Coronary artery (tissue), 2 donors: ENCODE results near the gene TAF7L.
A peak's percentile ranks its signal among the peaks of the same experiment; 100 is the strongest.
"Not testable (repeated sequence)": the region's sequence is repeated elsewhere in the genome, so short reads cannot be mapped to it uniquely, and the experiment has no call there.

Experiments
- DNase-seq: peaks from one replicate; pipeline ENCODE4 v3.0.0-alpha.2; 2017; ENCODE audit warnings: low spot score
- H3K27ac ChIP-seq, 2 donors: fragments of 200-600 bp; sonication (generic); one replicate each; pipeline ENCODE4 v1.5.1; 2016 to 2019
- H3K4me3 ChIP-seq: fragments of 200-600 bp; sonication (generic); 2 replicates; pipeline ENCODE4 v1.5.1; 2016; ENCODE audit warnings: mild to moderate bottlenecking, moderate library complexity
- TF ChIP-seq, protein P1 (sequence below): fragments of 200-600 bp; sonication (generic); IDR thresholded peaks from one replicate; pipeline ENCODE4 v1.5.1; 2019; ENCODE audit warnings: antibody characterized with exemption

The TAF7L gene

GRCh38 chrX:101290957-101291603 lies at the start of gene TAF7L:
TSS of gene TAF7L (minus strand) at chrX:101291334. CDS start at chrX:101287543, 3,791 bp downstream.
- Histone ChIP-seq H3K4me3 (peak within 1 kb of the TSS; percentile 54), H3K27ac (no peak within 1 kb of the TSS)
- TF ChIP-seq, protein P1, sequence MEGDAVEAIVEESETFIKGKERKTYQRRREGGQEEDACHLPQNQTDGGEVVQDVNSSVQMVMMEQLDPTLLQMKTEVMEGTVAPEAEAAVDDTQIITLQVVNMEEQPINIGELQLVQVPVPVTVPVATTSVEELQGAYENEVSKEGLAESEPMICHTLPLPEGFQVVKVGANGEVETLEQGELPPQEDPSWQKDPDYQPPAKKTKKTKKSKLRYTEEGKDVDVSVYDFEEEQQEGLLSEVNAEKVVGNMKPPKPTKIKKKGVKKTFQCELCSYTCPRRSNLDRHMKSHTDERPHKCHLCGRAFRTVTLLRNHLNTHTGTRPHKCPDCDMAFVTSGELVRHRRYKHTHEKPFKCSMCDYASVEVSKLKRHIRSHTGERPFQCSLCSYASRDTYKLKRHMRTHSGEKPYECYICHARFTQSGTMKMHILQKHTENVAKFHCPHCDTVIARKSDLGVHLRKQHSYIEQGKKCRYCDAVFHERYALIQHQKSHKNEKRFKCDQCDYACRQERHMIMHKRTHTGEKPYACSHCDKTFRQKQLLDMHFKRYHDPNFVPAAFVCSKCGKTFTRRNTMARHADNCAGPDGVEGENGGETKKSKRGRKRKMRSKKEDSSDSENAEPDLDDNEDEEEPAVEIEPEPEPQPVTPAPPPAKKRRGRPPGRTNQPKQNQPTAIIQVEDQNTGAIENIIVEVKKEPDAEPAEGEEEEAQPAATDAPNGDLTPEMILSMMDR = no peak
- no peak for DNase-seq

DNA sequence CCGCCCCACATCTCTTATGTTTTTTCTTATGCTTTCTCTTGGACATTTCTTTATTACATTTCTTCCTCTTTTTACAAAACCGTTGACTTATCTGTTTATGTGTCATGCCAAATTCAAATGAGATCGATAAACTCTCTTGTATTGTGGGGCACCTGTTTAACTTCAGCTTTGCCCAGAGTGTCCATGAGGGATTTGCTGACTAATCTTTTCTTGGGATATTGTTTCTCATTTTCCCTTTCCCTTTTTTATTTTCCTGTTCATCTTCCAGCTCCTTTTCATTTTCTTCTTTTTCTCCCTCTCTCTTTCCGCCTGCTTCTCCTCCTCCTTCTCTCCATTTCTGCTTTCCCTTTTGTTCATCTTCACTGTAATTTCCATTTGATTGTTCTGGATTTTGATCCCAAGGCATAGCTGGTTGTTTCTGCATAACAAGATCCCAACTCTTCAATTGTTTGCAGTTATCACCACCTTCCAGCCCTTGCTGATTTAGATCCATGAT lies 46.7 kb upstream of the TAF7L start:
- no peak for DNase-seq
- H3K4me3 ChIP-seq = no peak overlapping the region
- TF ChIP-seq, protein P1 = no peak
- H3K27ac ChIP-seq = no peak overlapping the region

DNA sequence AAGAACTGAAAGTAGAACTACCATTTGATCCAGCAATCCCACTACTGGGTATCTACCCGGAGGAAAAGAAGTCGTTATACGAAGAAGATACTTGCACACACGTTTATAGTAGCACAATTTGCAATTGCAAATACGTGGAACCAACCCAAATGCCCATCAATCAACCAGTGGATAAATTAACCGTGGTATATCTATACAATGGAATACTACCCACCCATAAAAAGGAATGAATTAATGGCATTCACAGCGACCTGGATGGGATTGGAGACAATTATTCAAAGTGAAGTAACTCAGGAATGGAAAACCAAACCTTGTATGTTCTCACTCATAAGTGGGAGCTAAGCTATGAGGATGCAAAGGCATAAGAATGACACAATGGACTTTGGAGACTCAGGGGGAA lies 43.2 kb upstream of the TAF7L start:
- H3K27ac ChIP-seq, H3K4me3 ChIP-seq, DNase-seq: not testable (repeated sequence)

DNA sequence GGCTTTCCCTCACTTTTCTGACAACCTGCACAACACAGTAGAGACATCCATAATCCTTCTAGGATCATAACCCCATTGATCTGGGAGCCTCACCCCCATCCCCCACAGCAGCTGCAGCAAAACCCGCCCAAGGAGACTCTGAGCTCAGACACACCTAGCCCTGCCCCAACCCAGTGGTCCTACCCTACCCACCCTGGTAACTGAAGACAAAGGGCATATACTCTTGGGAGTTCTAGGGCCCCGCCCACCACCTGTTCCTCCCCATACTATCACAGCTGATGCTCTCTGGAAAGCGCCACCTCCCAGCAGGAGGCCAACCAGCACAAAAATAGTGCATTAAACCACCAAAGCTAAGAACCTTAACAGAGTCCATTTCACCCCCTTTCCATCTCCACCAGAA lies 35.5 kb upstream of the TAF7L start:
- H3K4me3 ChIP-seq, H3K27ac ChIP-seq, DNase-seq: not testable (repeated sequence)

- Histone ChIP-seq H3K27ac (no peak overlapping the region), H3K4me3 (no peak overlapping the region)
- no peak for DNase-seq
- TF ChIP-seq, protein P1 = no peak
Measured at GRCh38 chrX:101303790-101304189, 12.7 kb upstream of the TAF7L start.

DNA sequence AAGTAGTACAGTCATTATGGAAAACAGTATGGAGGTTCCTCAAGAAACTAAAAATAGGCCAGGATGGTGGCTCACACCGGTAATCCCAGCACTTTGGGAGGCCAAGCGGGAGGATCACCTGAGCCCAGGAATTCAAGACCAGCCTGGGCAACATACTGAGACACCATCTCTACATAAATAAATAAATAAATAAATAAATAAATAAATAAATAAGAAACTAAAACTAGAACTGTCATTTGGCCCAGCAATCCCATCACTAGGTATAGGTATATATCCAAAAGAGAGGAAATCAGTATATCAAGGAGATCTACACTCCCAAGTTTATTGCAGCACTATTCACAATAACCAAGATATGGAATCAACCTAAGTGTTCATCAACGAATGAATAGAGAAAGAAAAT lies 4.5 kb upstream of the TAF7L start:
- DNase-seq, H3K27ac ChIP-seq, H3K4me3 ChIP-seq: not testable (repeated sequence)

- no peak for DNase-seq
- no peak overlapping the region for H3K27ac ChIP-seq
Measured at GRCh38 chrX:101287402-101287801, 3.7 kb downstream of the TAF7L start.

GRCh38 chrX:101276238-101276637 lies 14.9 kb downstream of the TAF7L start:
- Histone ChIP-seq H3K4me3 (no peak overlapping the region), H3K27ac (no peak overlapping the region)
- no peak for DNase-seq
- TF ChIP-seq, protein P1 = no peak

More at GRCh38 chrX:101287402-101287801, 3.7 kb downstream of the TAF7L start:
- H3K4me3 ChIP-seq = no peak overlapping the region
- TF ChIP-seq, protein P1 = no peak

DNA sequence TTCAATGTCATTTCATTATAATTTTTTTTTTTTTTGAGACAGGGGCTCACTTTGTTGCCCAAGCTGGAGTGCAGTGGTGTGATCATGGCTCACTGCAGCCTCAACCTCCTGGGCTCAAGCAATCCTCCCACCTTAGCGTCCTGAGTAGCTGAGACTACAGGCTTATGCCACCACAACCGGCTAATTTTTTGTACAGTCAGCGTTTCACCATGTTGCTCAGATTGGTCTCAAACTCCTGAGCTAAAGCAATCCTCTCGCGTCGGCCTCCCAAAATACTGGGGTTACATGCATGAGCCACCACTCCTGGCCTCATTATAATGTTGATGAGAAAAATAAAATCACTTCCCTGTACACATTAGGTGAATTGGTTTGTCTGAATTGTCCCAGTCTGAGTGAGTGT lies 16.9 kb downstream of the TAF7L start:
- TF ChIP-seq, protein P1 = no peak
- DNase-seq = no peak
- Histone ChIP-seq H3K4me3 (no peak overlapping the region), H3K27ac (no peak overlapping the region)
